GM21360 (cell line): ENCODE measurements around the gene BANK1.

ENCODE experiments used
- ATAC-seq: cut with Tn5 transposase; IDR thresholded peaks from one replicate; pipeline ENCODE4 v1.9.1; 2021; ENCODE audit warnings: mild to moderate bottlenecking, moderate library complexity; ENCODE audit not compliant: unreplicated experiment

BANK1 gene

GRCh38 chr4:102007959-102008425, 217.5 kb downstream of the BANK1 start:
- peak; percentile 97 for ATAC-seq

- ATAC-seq, result no peak
Measured at GRCh38 chr4:102008711-102009110, 218.2 kb downstream of the BANK1 start.

- ATAC-seq, result no peak
Measured at GRCh38 chr4:102022343-102022742, 231.8 kb downstream of the BANK1 start.

- ATAC-seq, result no peak
Measured at GRCh38 chr4:102027961-102028360, 237.4 kb downstream of the BANK1 start.

GRCh38 chr4:102031406-102031805, 240.9 kb downstream of the BANK1 start:
- ATAC-seq, result no peak

GRCh38 chr4:102036016-102036415, 245.5 kb downstream of the BANK1 start:
- no peak for ATAC-seq

- ATAC-seq, result no peak
Measured at GRCh38 chr4:102036619-102037376, 246.3 kb downstream of the BANK1 start.

- ATAC-seq, result no peak
Measured at GRCh38 chr4:102037566-102037965, 247.0 kb downstream of the BANK1 start.

GRCh38 chr4:102042871-102043802, 252.6 kb downstream of the BANK1 start:
- ATAC-seq, result no peak

- ATAC-seq, result no peak
Measured at GRCh38 chr4:102047616-102048015, 257.1 kb downstream of the BANK1 start.

GRCh38 chr4:102055805-102056204, 265.3 kb downstream of the BANK1 start:
- ATAC-seq, result no peak

GRCh38 chr4:102057122-102057521, 266.6 kb downstream of the BANK1 start:
- no peak for ATAC-seq

- ATAC-seq, result peak; percentile 86
Measured at GRCh38 chr4:102061133-102061532, 270.6 kb downstream of the BANK1 start.

- ATAC-seq, result no peak
Measured at GRCh38 chr4:102064747-102065442, 274.4 kb downstream of the BANK1 start.

GRCh38 chr4:102076622-102077021, 286.1 kb downstream of the BANK1 start:
- ATAC-seq, result no peak

- ATAC-seq, result no peak
Measured at GRCh38 chr4:102080184-102080583, 289.7 kb downstream of the BANK1 start.

- no peak for ATAC-seq
Measured at GRCh38 chr4:102089850-102090621, 299.5 kb downstream of the BANK1 start.

GRCh38 chr4:102091656-102092055, 301.1 kb downstream of the BANK1 start:
- ATAC-seq, result no peak

- no peak for ATAC-seq
Measured at GRCh38 chr4:102094481-102094880, 304.0 kb downstream of the BANK1 start.

GRCh38 chr4:102103368-102103767, 312.8 kb downstream of the BANK1 start:
- no peak for ATAC-seq
